B cell (primary cell): ENCODE data around the gene MARF1. TPM values are rescaled to one million over a fixed set of nuclear protein-coding genes. Genes with fewer than 3 reads are reported as not detected.
"Not testable (repeated sequence)": the region's sequence is repeated elsewhere in the genome, so short reads cannot be mapped to it uniquely, and the experiment has no call there.

Source experiments
- ATAC-seq: fragments of 200-7000 bp; cut with Tn5 transposase; one replicate; pipeline ENCODE4 v1.10.0; 2021; ENCODE audit warnings: low read depth, mild to moderate bottlenecking, moderate number of reproducible peaks, moderate library complexity
- CTCF ChIA-PET: fragments of 350-600 bp; sonication (Branson Sonifier 250); formaldehyde crosslinking; loops from one replicate; lab custom pipeline; 2021; ENCODE audit warnings: antibody characterized with exemption, inconsistent platforms; lab: Charles Lee
- POLR2A ChIA-PET: fragments of 350-600 bp; sonication (Branson Sonifier 250); formaldehyde crosslinking; loops from one replicate; lab custom pipeline; 2021; ENCODE audit warnings: antibody characterized with exemption; lab: Charles Lee
- DNase-seq: peaks from one replicate; pipeline ENCODE4 v3.0.0; 2013
- H2AFZ ChIP-seq: 2 replicates; pipeline ENCODE4 v1.6.1; 2012; ENCODE audit warnings: mild to moderate bottlenecking, low read depth, low read length; ENCODE audit not compliant: insufficient read depth, poor library complexity, severe bottlenecking
- H3K27ac ChIP-seq, 2 donors: 1 replicate in 1 of 2; 2 replicates in 1 of 2; pipeline ENCODE4 v1.5.1; 2012 to 2013; ENCODE audit warnings: low read length in 2 of 2, mild to moderate bottlenecking in 2 of 2, moderate library complexity in 1 of 2
- H3K27me3 ChIP-seq, 4 experiments: fragments of 200-600 bp in 1 of 4; sonication (generic) in 1 of 4; replicated peaks in 1 of 4; 1 replicate in 2 of 4; 2 replicates in 2 of 4; pipeline versions ENCODE4 v1.6.1 to v1.7.0; 2013 to 2016; ENCODE audit warnings: low read length in 3 of 4, mild to moderate bottlenecking in 2 of 4, mixed read lengths in 1 of 4, moderate library complexity in 1 of 4; ENCODE audit not compliant: insufficient read depth in 4 of 4, control insufficient read depth in 3 of 4; ENCODE audit errors: control extremely low read depth in 1 of 4
- H3K36me3 ChIP-seq, 2 experiments: replicated peaks in 1 of 2; 1 replicate in 1 of 2; 2 replicates in 1 of 2; pipeline versions ENCODE4 v1.6.1 to v1.7.1; 2013; ENCODE audit warnings: low read length in 1 of 2; ENCODE audit not compliant: insufficient read depth in 2 of 2, control insufficient read depth in 1 of 2; ENCODE audit errors: control extremely low read depth in 1 of 2, extremely low read depth in 1 of 2
- H3K4me1 ChIP-seq, 2 donors: fragments of 200-600 bp in 1 of 2; sonication (generic) in 1 of 2; 1 replicate in 1 of 2; 2 replicates in 1 of 2; pipeline versions ENCODE4 v1.5.1 to v1.6.1; 2013 to 2017; ENCODE audit warnings: low read length in 2 of 2; ENCODE audit not compliant: control insufficient read depth in 2 of 2, insufficient read depth in 2 of 2
- H3K4me2 ChIP-seq: replicated peaks from 2 replicates; pipeline ENCODE3; 2012; ENCODE audit warnings: mild to moderate bottlenecking, low read depth, low read length; ENCODE audit not compliant: poor library complexity, severe bottlenecking
- H3K4me3 ChIP-seq, 5 experiments: fragments of 200-600 bp in 1 of 5; sonication (generic) in 1 of 5; 1 replicate in 3 of 5; 2 replicates in 2 of 5; pipeline versions ENCODE4 v1.5.1 to v1.7.0; 2011 to 2016; ENCODE audit warnings: low read length in 4 of 5, mild to moderate bottlenecking in 4 of 5, low read depth in 2 of 5, control low read depth in 1 of 5, moderate library complexity in 1 of 5; ENCODE audit not compliant: insufficient read depth in 1 of 5; ENCODE audit errors: control extremely low read depth in 1 of 5, extremely low read depth in 1 of 5
- H3K79me2 ChIP-seq: fragments of 200-600 bp; sonication (generic); one replicate; pipeline ENCODE4 v1.6.0; 2016; ENCODE audit warnings: low read length; ENCODE audit not compliant: control insufficient read depth, insufficient read depth
- H3K9ac ChIP-seq: fragments of 200-600 bp; sonication (generic); 2 replicates; pipeline ENCODE4 v1.6.1; 2017; ENCODE audit warnings: mild to moderate bottlenecking, low read length, moderate library complexity
- H3K9me3 ChIP-seq, 3 donors: one replicate each; pipeline versions ENCODE4 v1.6.1 to v1.7.1; 2013; ENCODE audit warnings: low read length in 2 of 3; ENCODE audit not compliant: control insufficient read depth in 2 of 3, insufficient read depth in 1 of 3; ENCODE audit errors: control extremely low read depth in 1 of 3
- H4K20me1 ChIP-seq: 2 replicates; pipeline ENCODE4 v1.6.0; 2012; ENCODE audit warnings: mild to moderate bottlenecking, low read length; ENCODE audit not compliant: insufficient read depth, control insufficient read depth, poor library complexity, severe bottlenecking
- H3K27ac Mint-ChIP-seq: one replicate; pipeline ENCODE4 v1.8.0; 2021; ENCODE audit warnings: mixed read lengths
- H3K27me3 Mint-ChIP-seq: one replicate; pipeline ENCODE4 v1.8.0; 2021; ENCODE audit warnings: mixed read lengths
- H3K4me1 Mint-ChIP-seq: one replicate; pipeline ENCODE4 v1.8.0; 2021; ENCODE audit warnings: mixed read lengths
- H3K4me3 Mint-ChIP-seq: one replicate; pipeline ENCODE4 v1.8.0; 2021; ENCODE audit warnings: mixed read lengths
- H3K9me3 Mint-ChIP-seq: one replicate; pipeline ENCODE4 v1.8.0; 2022; ENCODE audit warnings: mixed read lengths; ENCODE audit not compliant: insufficient read depth
- CTCF ChIP-seq: fragments of 200-600 bp; IDR thresholded peaks from one replicate; pipeline ENCODE4 v1.8.0; 2022; ENCODE audit warnings: antibody characterized with exemption, mild to moderate bottlenecking
- EZH2 ChIP-seq: IDR thresholded peaks from 2 replicates; pipeline ENCODE4 v1.6.1; 2012; ENCODE audit warnings: borderline replicate concordance, low read depth, mild to moderate bottlenecking, moderate library complexity, low read length; ENCODE audit not compliant: insufficient read depth, poor library complexity, severe bottlenecking
- WGBS: methylation state at CpG from one replicate; pipeline ENCODE4 v1.1.5; 2013; ENCODE audit warnings: missing lambda C conversion rate; ENCODE audit not compliant: insufficient coverage; 5-methylcytosine and 5-hydroxymethylcytosine counted together
- intact Hi-C: fragments of 100-400 bp; cut with micrococcal nuclease; formaldehyde crosslinking; loops from one replicate; pipeline ENCODE4 v1.10.0; 2022
- polyA minus RNA-seq: library from RNA; depleted of rRNA, polyadenylated mRNA; stranded (reverse); fragments of >200 nt; gene quantifications from 2 replicates; pipeline ENCODE4 v1.2.3, GENCODE V29; 2012
- polyA plus RNA-seq: library from polyadenylated mRNA; depleted of rRNA; stranded (reverse); fragments of >200 nt; gene quantifications from 2 replicates; pipeline ENCODE4 v1.2.3, GENCODE V29; 2012
- total RNA-seq, 2 donors: library from RNA; stranded (reverse); fragments of 120-200 nt in 1 of 2; gene quantifications; 1 replicate in 1 of 2; 2 replicates in 1 of 2; pipeline versions ENCODE4 v1.2.3 to v1.2.4, GENCODE V29; 2013 to 2022

The MARF1 gene
- 366 and 402 TPM in 2 replicates for total RNA-seq
- total RNA-seq (2013) = 80.9 TPM
- 68.0 and 97.1 TPM in 2 replicates for polyA plus RNA-seq
- polyA minus RNA-seq = 66.8 and 101 TPM in 2 replicates

- no peak for TF ChIP-seq EZH2
- TF ChIP-seq CTCF = peak; percentile 38
- Histone ChIP-seq H3K4me2 (peak within 1 kb of the TSS; percentile 71), H3K4me1 (peaks cover 40 to 46% of the 10 kb centered on the region in 2 donors), H3K9ac (peak within 1 kb of the TSS; percentile 90), H3K9me3 (no peaks in the 10 kb centered on the region), H3K27me3 (no peaks in the 10 kb centered on the region), H3K4me3 (peak within 1 kb of the TSS; percentile 87 to 96 (median 90)), H3K27ac (peak within 1 kb of the TSS; percentile 93 to 100), H3K79me2 (peaks cover 35% of the 10 kb centered on the region), H3K36me3 (peaks cover 0 to 10% of the 10 kb centered on the region in 2 experiments), H2AFZ (peak within 1 kb of the TSS; percentile 68), H4K20me1 (no peaks in the 10 kb centered on the region)
- peak within 1 kb of the TSS; percentile 98 for H3K27ac Mint-ChIP-seq
- peak; percentile 70 for ATAC-seq
- DNase-seq = peak; percentile 99
- ChIA-PET CTCF (interaction anchor here (0.6 to 4.2 kb wide), 26 partner anchors 7 to 217 kb away, joined by 3 to 57 read pairs (median 4); no protein-coding TSS in a partner anchor), POLR2A (interaction anchor here (0.7 to 2.9 kb wide), 8 partner anchors 8 to 52 kb away, joined by 3 to 36 read pairs (median 7); no protein-coding TSS in a partner anchor)
- intact Hi-C loops = loop anchor here (5.0 kb wide), 1 partner anchor 59 kb away; no protein-coding TSS in a partner anchor
- peaks cover 50% of the 10 kb centered on the region for H3K4me1 Mint-ChIP-seq
- no peaks in the 10 kb centered on the region for H3K9me3 Mint-ChIP-seq
- H3K27me3 Mint-ChIP-seq = no peaks in the 10 kb centered on the region
- H3K4me3 Mint-ChIP-seq = peak within 1 kb of the TSS; percentile 95
- WGBS = under 1% methylated on average over 44 of the region's 58 CpGs
These were observed at the start of gene MARF1 for GRCh38 chr16:15643048-15643945. Gene MARF1 (minus strand): TSS chr16:15643154. CDS start chr16:15639233, 3,921 bp downstream.

- ATAC-seq, H3K27ac Mint-ChIP-seq, intact Hi-C loops, H3K4me2 ChIP-seq, H3K27me3 Mint-ChIP-seq, H4K20me1 ChIP-seq, H3K4me1 Mint-ChIP-seq, H3K9ac ChIP-seq, H3K9me3 ChIP-seq, H3K4me3 ChIP-seq, H3K27me3 ChIP-seq, DNase-seq, H3K9me3 Mint-ChIP-seq, POLR2A ChIA-PET, H2AFZ ChIP-seq, H3K27ac ChIP-seq, H3K4me1 ChIP-seq, H3K4me3 Mint-ChIP-seq: not testable (repeated sequence)
- Histone ChIP-seq H3K79me2 (peaks cover 26% of the 10 kb centered on the region), H3K36me3 (peaks cover 0 to 89% of the 10 kb centered on the region in 2 experiments)
- CTCF ChIA-PET = interaction anchor here (0.8 to 2.4 kb wide), 3 partner anchors 10 to 266 kb away, joined by 3 to 9 read pairs (median 3); no protein-coding TSS in a partner anchor
- 86% methylated on average over 1 of the region's 1 CpG for WGBS
These were observed 49.6 kb upstream of the MARF1 start for GRCh38 chr16:15692508-15692907.
